ENCODE results near the gene SPART.

- TF ChIP-seq, protein P1, sequence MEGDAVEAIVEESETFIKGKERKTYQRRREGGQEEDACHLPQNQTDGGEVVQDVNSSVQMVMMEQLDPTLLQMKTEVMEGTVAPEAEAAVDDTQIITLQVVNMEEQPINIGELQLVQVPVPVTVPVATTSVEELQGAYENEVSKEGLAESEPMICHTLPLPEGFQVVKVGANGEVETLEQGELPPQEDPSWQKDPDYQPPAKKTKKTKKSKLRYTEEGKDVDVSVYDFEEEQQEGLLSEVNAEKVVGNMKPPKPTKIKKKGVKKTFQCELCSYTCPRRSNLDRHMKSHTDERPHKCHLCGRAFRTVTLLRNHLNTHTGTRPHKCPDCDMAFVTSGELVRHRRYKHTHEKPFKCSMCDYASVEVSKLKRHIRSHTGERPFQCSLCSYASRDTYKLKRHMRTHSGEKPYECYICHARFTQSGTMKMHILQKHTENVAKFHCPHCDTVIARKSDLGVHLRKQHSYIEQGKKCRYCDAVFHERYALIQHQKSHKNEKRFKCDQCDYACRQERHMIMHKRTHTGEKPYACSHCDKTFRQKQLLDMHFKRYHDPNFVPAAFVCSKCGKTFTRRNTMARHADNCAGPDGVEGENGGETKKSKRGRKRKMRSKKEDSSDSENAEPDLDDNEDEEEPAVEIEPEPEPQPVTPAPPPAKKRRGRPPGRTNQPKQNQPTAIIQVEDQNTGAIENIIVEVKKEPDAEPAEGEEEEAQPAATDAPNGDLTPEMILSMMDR (optimal IDR thresholded peaks at IDR 0.05 in 1 of 3, IDR thresholded peaks at IDR 0.05 in 1 of 3, conservative IDR thresholded peaks at IDR 0.05 in 1 of 3; ENCODE audit: extremely low read depth in 1 of 3, insufficient read depth in 2 of 3, low read length in 3 of 3), result no peak
- TF ChIP-seq EZH2 (IDR thresholded peaks at IDR 0.05; ENCODE audit: low read length), result no peak
Observed at GRCh38 chr13:36343766-36344165, 2.4 kb downstream of the SPART start.
